ENCODE data around the gene ANKS1B.

The ANKS1B gene

DNA sequence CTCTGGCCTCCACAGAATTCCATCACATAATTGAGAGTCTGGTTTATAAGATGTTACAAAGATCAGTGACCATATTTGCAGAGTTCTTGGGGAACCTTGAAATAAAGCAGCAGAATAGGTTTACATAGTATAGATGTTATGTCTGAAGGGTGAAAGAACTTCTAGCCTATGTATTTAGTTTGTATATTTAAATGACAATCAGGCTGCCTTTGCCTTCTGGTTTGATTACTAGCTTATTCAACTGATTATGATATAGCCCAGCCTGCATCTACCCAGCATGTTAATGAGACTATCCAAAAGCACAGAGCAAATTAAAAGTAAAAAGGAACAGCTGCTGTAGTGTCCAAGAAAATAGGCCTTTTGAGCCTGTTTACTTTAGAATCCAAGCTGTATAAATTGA lies 1254.3 kb downstream of the ANKS1B start:
- H3K4me3 ChIP-seq (ENCODE audit: control insufficient read depth, low read depth, low read length), result no peak overlapping the region
- no peak for DNase-seq (ENCODE audit: low read depth)
- TF ChIP-seq, protein P1, sequence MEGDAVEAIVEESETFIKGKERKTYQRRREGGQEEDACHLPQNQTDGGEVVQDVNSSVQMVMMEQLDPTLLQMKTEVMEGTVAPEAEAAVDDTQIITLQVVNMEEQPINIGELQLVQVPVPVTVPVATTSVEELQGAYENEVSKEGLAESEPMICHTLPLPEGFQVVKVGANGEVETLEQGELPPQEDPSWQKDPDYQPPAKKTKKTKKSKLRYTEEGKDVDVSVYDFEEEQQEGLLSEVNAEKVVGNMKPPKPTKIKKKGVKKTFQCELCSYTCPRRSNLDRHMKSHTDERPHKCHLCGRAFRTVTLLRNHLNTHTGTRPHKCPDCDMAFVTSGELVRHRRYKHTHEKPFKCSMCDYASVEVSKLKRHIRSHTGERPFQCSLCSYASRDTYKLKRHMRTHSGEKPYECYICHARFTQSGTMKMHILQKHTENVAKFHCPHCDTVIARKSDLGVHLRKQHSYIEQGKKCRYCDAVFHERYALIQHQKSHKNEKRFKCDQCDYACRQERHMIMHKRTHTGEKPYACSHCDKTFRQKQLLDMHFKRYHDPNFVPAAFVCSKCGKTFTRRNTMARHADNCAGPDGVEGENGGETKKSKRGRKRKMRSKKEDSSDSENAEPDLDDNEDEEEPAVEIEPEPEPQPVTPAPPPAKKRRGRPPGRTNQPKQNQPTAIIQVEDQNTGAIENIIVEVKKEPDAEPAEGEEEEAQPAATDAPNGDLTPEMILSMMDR (conservative IDR thresholded peaks at IDR 0.05; ENCODE audit: control insufficient read depth, insufficient read depth, low read depth, low read length), result no peak

GRCh38 chr12:98727196-98727595 lies 1257.5 kb downstream of the ANKS1B start:
- TF ChIP-seq, protein P1 (conservative IDR thresholded peaks at IDR 0.05; ENCODE audit: control insufficient read depth, insufficient read depth, low read depth, low read length), result no peak
- H3K4me3 ChIP-seq (ENCODE audit: control insufficient read depth, low read depth, low read length), result no peak overlapping the region
- DNase-seq (ENCODE audit: low read depth), result no peak

DNA sequence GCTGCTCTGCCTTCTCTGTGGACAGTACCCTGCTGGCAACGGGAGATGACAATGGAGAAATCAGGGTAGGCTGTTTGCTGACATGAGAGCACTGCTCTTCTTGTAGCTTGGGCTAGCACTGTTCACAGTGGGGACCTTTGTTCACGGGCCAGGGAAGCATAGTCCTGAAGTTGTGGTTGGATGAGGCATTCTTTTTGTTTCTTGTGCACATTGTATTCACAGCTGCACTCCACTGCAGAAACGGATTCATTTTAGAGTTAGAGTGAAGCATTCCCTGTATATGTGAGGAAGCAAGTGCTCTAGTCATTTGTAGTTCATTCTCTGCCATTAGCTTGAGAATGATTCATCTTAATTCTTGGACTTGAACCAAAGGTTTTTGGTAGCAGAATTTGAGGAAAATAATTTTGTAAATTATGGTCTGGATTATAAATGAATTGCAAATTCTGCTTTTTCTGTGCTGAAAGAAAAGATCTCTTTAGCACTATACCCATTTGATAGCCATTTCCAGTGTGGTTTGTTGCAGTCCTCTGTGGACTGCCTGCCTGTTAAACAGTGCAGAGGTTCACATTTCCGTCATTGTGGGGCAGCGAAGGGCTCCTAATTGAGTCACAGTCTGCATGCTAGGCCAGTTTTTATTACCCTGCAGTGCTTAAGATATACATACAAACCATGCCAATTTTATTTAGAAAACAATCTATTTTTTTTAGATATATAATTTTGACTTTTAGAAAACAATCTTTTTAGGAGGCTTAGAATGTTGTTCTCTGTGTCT lies 1259.1 kb downstream of the ANKS1B start:
- no peak overlapping the region for H3K4me3 ChIP-seq (ENCODE audit: control insufficient read depth, low read depth, low read length)
- peak; percentile 67 for DNase-seq (ENCODE audit: low read depth)
- TF ChIP-seq, protein P1 (conservative IDR thresholded peaks at IDR 0.05; ENCODE audit: control insufficient read depth, insufficient read depth, low read depth, low read length), result peak; percentile 65

GRCh38 chr12:98724384-98725155 lies 1260.2 kb downstream of the ANKS1B start:
- TF ChIP-seq, protein P1 (conservative IDR thresholded peaks at IDR 0.05; ENCODE audit: control insufficient read depth, insufficient read depth, low read depth, low read length), result no peak
- DNase-seq (ENCODE audit: low read depth), result peak; percentile 29
- no peak overlapping the region for H3K4me3 ChIP-seq (ENCODE audit: control insufficient read depth, low read depth, low read length)

- no peak overlapping the region for H3K4me3 ChIP-seq (ENCODE audit: control insufficient read depth, low read depth, low read length)
- no peak for DNase-seq (ENCODE audit: low read depth)
- TF ChIP-seq, protein P1 (conservative IDR thresholded peaks at IDR 0.05; ENCODE audit: control insufficient read depth, insufficient read depth, low read depth, low read length), result no peak
These were observed 1263.5 kb downstream of the ANKS1B start for GRCh38 chr12:98721204-98721702.

DNA sequence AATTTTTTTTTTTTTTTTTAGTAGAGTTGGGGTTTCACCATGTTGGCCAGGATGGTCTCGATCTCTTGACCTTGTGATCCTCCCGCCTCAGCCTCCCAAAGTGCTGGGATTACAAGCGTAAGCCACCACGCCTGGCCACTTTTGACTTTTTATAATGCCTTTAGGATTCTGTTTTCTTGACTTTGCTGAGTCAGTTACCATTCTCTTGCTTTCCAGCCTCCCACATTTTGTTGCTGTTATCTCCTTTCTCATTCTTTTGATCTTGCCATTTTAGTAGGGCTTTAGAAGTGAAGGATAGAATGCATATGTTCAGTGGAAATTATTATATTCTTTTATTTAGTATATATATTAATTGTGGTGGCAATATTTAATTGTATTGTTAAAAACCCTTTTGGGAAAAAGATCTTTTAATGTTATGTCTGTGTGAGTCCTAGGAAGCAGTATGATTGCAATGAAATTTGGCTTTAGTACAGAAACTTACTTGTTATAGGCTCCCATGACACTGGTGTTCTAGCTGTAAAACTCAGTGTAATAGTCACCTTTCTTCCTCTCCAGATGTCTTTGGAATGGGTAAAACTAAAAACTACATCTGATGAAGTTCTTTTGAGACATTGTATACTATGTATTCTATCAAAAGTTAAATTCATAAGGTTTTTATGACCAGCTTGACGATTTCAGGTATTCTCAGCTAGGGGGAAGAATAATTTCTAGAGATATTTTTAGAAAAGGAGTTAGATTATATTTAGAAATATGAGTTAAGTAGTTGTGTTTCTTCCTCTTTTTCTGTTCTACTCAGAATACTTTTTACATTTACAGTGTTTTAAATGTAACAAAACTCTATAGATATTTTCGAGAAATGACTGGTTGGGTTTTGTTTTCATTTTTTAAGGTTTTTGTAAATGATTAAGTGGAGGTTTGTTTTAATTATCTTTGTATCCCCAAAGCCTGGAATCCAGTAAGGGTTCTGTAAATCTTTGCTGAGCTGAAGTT lies 1264.9 kb downstream of the ANKS1B start:
- no peak for DNase-seq (ENCODE audit: low read depth)
- TF ChIP-seq, protein P1 (conservative IDR thresholded peaks at IDR 0.05; ENCODE audit: control insufficient read depth, insufficient read depth, low read depth, low read length), result no peak
- no peak overlapping the region for H3K4me3 ChIP-seq (ENCODE audit: control insufficient read depth, low read depth, low read length)

Measured in fibroblast of mammary gland (primary cell).